Liver (tissue), 9 donors: Measurements from ENCODE around the gene TMEM217. TPM values are rescaled to one million over a fixed set of nuclear protein-coding genes. Genes with fewer than 3 reads are reported as not detected.

Experiments used
- DNase-seq: peaks from one replicate; pipeline ENCODE4 v3.0.0-alpha.2; 2017; ENCODE audit warnings: low spot score
- H3K27ac ChIP-seq, 2 donors: one replicate each; pipeline ENCODE4 v1.7.0; 2013; ENCODE audit warnings: inconsistent platforms in 2 of 2, low read length in 2 of 2, control low read depth in 1 of 2, low read depth in 1 of 2, mild to moderate bottlenecking in 1 of 2
- H3K27me3 ChIP-seq, 4 donors: one replicate each; pipeline versions ENCODE4 v1.6.1 to v1.7.0; 2013; ENCODE audit warnings: low read length in 3 of 4, inconsistent platforms in 1 of 4, mild to moderate bottlenecking in 1 of 4, moderate library complexity in 1 of 4; ENCODE audit not compliant: control insufficient read depth in 4 of 4, insufficient read depth in 4 of 4
- H3K36me3 ChIP-seq, 4 donors: one replicate each; pipeline versions ENCODE4 v1.6.1 to v1.7.0; 2013; ENCODE audit warnings: low read length in 3 of 4, mild to moderate bottlenecking in 3 of 4, low read depth in 1 of 4, moderate library complexity in 1 of 4; ENCODE audit not compliant: control insufficient read depth in 4 of 4, insufficient read depth in 3 of 4
- H3K4me1 ChIP-seq, 4 donors: one replicate each; pipeline versions ENCODE4 v1.6.1 to v1.7.0; 2013; ENCODE audit warnings: low read length in 3 of 4, mild to moderate bottlenecking in 3 of 4, moderate library complexity in 1 of 4; ENCODE audit not compliant: control insufficient read depth in 4 of 4, insufficient read depth in 4 of 4
- H3K4me3 ChIP-seq, 3 donors: one replicate each; pipeline versions ENCODE4 v1.6.1 to v1.7.0; 2013; ENCODE audit warnings: low read length in 3 of 3, control low read depth in 1 of 3, low read depth in 1 of 3, mild to moderate bottlenecking in 1 of 3
- H3K9ac ChIP-seq, 2 donors: one replicate each; pipeline ENCODE4 v1.7.0; 2013; ENCODE audit warnings: low read length in 2 of 2, mild to moderate bottlenecking in 2 of 2, moderate library complexity in 2 of 2, control low read depth in 1 of 2, low read depth in 1 of 2
- H3K9me3 ChIP-seq, 4 donors: one replicate each; pipeline versions ENCODE4 v1.6.1 to v1.7.0; 2013; ENCODE audit warnings: low read length in 3 of 4; ENCODE audit not compliant: control insufficient read depth in 4 of 4
- ATF3 ChIP-seq: IDR thresholded peaks from 2 replicates; pipeline ENCODE4 v1.6.1; 2016; ENCODE audit warnings: antibody characterized with exemption
- CTCF ChIP-seq: fragments of 150-350 bp; IDR thresholded peaks from 2 replicates; pipeline ENCODE4 v1.5.1; 2017; ENCODE audit warnings: improper control_type of control experiment, low read depth, low read length; ENCODE audit not compliant: missing input control
- EGR1 ChIP-seq, 2 donors: IDR thresholded peaks; 2 replicates each; pipeline ENCODE4 v1.6.1; 2016 to 2018; ENCODE audit warnings: antibody characterized with exemption in 2 of 2, low read depth in 2 of 2
- FOXA1 ChIP-seq: IDR thresholded peaks from 2 replicates; pipeline ENCODE4 v1.6.1; 2016; ENCODE audit warnings: antibody characterized with exemption
- FOXA2 ChIP-seq: IDR thresholded peaks from 2 replicates; pipeline ENCODE4 v1.6.1; 2016; ENCODE audit warnings: antibody characterized with exemption
- GABPA ChIP-seq, 2 donors: IDR thresholded peaks in 1 of 2; conservative IDR thresholded peaks in 1 of 2; 2 replicates each; pipeline ENCODE4 v1.6.1; 2016; ENCODE audit warnings: antibody characterized with exemption in 2 of 2, mild to moderate bottlenecking in 1 of 2, moderate library complexity in 1 of 2
- HNF4A ChIP-seq, 2 donors: conservative IDR thresholded peaks; 2 replicates each; pipeline ENCODE4 v1.6.1; 2016; ENCODE audit warnings: antibody characterized with exemption in 2 of 2, mild to moderate bottlenecking in 2 of 2
- HNF4G ChIP-seq: IDR thresholded peaks from 2 replicates; pipeline ENCODE4 v1.6.1; 2016; ENCODE audit warnings: antibody characterized with exemption
- JUND ChIP-seq, 2 donors: IDR thresholded peaks; 2 replicates each; pipeline ENCODE4 v1.6.1; 2016; ENCODE audit warnings: antibody characterized with exemption in 2 of 2
- MAX ChIP-seq: IDR thresholded peaks from 2 replicates; pipeline ENCODE4 v1.6.1; 2016; ENCODE audit warnings: antibody characterized with exemption
- NR2F2 ChIP-seq: IDR thresholded peaks from 2 replicates; pipeline ENCODE4 v1.6.1; 2016; ENCODE audit warnings: antibody characterized with exemption
- RAD21 ChIP-seq, 2 donors: IDR thresholded peaks; 2 replicates each; pipeline ENCODE4 v1.6.1; 2016; ENCODE audit warnings: antibody characterized with exemption in 2 of 2, mild to moderate bottlenecking in 2 of 2
- REST ChIP-seq: IDR thresholded peaks from 2 replicates; pipeline ENCODE4 v1.6.1; 2016; ENCODE audit warnings: antibody characterized with exemption, mild to moderate bottlenecking
- RXRA ChIP-seq, 2 donors: IDR thresholded peaks; 2 replicates each; pipeline ENCODE4 v1.6.1; 2017 to 2018; ENCODE audit warnings: antibody characterized with exemption in 2 of 2, mild to moderate bottlenecking in 1 of 2
- SP1 ChIP-seq: IDR thresholded peaks from 2 replicates; pipeline ENCODE4 v1.6.1; 2018; ENCODE audit warnings: antibody characterized with exemption, mild to moderate bottlenecking
- TAF1 ChIP-seq: conservative IDR thresholded peaks from 2 replicates; pipeline ENCODE4 v1.6.1; 2016; ENCODE audit warnings: antibody characterized with exemption, mild to moderate bottlenecking
- YY1 ChIP-seq: IDR thresholded peaks from 2 replicates; pipeline ENCODE4 v1.6.1; 2016; ENCODE audit warnings: antibody characterized with exemption, mild to moderate bottlenecking
- ZBTB33 ChIP-seq: IDR thresholded peaks from 2 replicates; pipeline ENCODE4 v1.6.1; 2016; ENCODE audit warnings: antibody characterized with exemption
- WGBS: extraction: QIAGEN DNeasy Blood & Tissue Kit; methylation state at CpG from one replicate; pipeline ENCODE4 v1.1.7; 2013; 5-methylcytosine and 5-hydroxymethylcytosine counted together
- polyA plus RNA-seq, 2 donors: library from polyadenylated mRNA; stranded (reverse) in 1 of 2; unstranded in 1 of 2; fragments of 200-250 nt in 1 of 2; fragments of >200 nt in 1 of 2; fragmentation: Nextera tagmentation in 1 of 2; extraction: Ambion mirVana in 1 of 2; gene quantifications; one replicate each; pipeline versions ENCODE4 v1.2.1 to v1.2.3, GENCODE V29; 2013 to 2015
- total RNA-seq, 2 donors: library from RNA; depleted of rRNA; stranded (reverse); fragments of >200 nt; gene quantifications; one replicate each; pipeline ENCODE4 v1.2.3, GENCODE V29; 2014
- donor health status: healthy.
- donor health status: healthy.
- donor health status: healthy.
- donor health status: healthy.
- donor health status: healthy.

The TMEM217 gene
- total and polyA plus RNA-seq, 4 donors, result 0.39 to 3.2 (median 0.62) TPM

- WGBS, result 97% methylated on average over 4 of the region's 4 CpGs
- no peaks in the 10 kb centered on the region for H3K4me1 ChIP-seq
- peaks cover 0 to 16% (median 6%) of the 10 kb centered on the region in 4 donors for H3K36me3 ChIP-seq
- no peaks in the 10 kb centered on the region for H3K27me3 ChIP-seq
- H3K4me3 ChIP-seq, result no peak overlapping the region
- no peaks in the 10 kb centered on the region for H3K9me3 ChIP-seq
- TF ChIP-seq FOXA1 (no peak), JUND (IDR thresholded peaks at IDR 0.05) (no peak), YY1 (no peak), ATF3 (no peak), RAD21 (IDR thresholded peaks at IDR 0.05) (no peak), NR2F2 (no peak), CTCF (no peak), REST (no peak), GABPA (IDR thresholded peaks at IDR 0.05 in 1 of 2, conservative IDR thresholded peaks at IDR 0.05 in 1 of 2) (no peak), TAF1 (no peak), RXRA (IDR thresholded peaks at IDR 0.05) (no peak), EGR1 (IDR thresholded peaks at IDR 0.05; ENCODE audit: low read depth in 2 of 2) (no peak), FOXA2 (no peak), HNF4A (conservative IDR thresholded peaks at IDR 0.05) (no peak), HNF4G (no peak), SP1 (no peak), MAX (no peak)
- no peak for DNase-seq
- H3K9ac ChIP-seq, result no peak overlapping the region
- H3K27ac ChIP-seq, result no peak overlapping the region
Observed at GRCh38 chr6:37306624-37307222, 48.8 kb upstream of the TMEM217 start.

GRCh38 chr6:37305841-37306425 is 48.0 kb upstream of the TMEM217 start:
- no peak for TF ChIP-seq REST
- no peak for TF ChIP-seq FOXA1
- TF ChIP-seq YY1, result no peak
- TF ChIP-seq HNF4G, result no peak
- TF ChIP-seq EGR1 (IDR thresholded peaks at IDR 0.05; ENCODE audit: low read depth in 2 of 2), result no peak
- TF ChIP-seq ZBTB33, result no peak
- no peak for TF ChIP-seq SP1
- TF ChIP-seq RAD21 (IDR thresholded peaks at IDR 0.05), result no peak
- no peak for TF ChIP-seq CTCF
- H3K9me3 ChIP-seq, result no peaks in the 10 kb centered on the region
- H3K4me1 ChIP-seq, result no peaks in the 10 kb centered on the region
- no peak overlapping the region for H3K4me3 ChIP-seq
- no peaks in the 10 kb centered on the region for H3K27me3 ChIP-seq
- H3K36me3 ChIP-seq, result peaks cover 0 to 16% (median 6%) of the 10 kb centered on the region in 4 donors
- no peak overlapping the region for H3K27ac ChIP-seq
- DNase-seq, result no peak
- WGBS, result 95% methylated on average over 4 of the region's 4 CpGs
- H3K9ac ChIP-seq, result no peak overlapping the region
